Sigmoid colon (tissue), 7 donors: ENCODE data around the gene RIT2. TPM values are rescaled to one million over a fixed set of nuclear protein-coding genes. Genes with fewer than 3 reads are reported as not detected.

Source experiments
- DNase-seq: peaks from one replicate; pipeline ENCODE4 v3.0.0-alpha.2; 2019
- H3K27ac ChIP-seq, 4 donors: fragments of 200-600 bp; sonication (generic); one replicate each; pipeline ENCODE4 v1.5.1; 2016 to 2019; ENCODE audit warnings: mild to moderate bottlenecking in 1 of 4
- H3K27me3 ChIP-seq, 3 donors: fragments of 200-600 bp; sonication (generic); one replicate each; pipeline ENCODE4 v1.5.1; 2019; ENCODE audit warnings: mild to moderate bottlenecking in 1 of 3
- H3K36me3 ChIP-seq, 4 donors: fragments of 200-600 bp; sonication (generic); one replicate each; pipeline ENCODE4 v1.5.1; 2016 to 2019
- H3K4me1 ChIP-seq, 4 donors: fragments of 200-600 bp; sonication (generic); one replicate each; pipeline ENCODE4 v1.5.1; 2017 to 2019
- H3K4me3 ChIP-seq, 4 donors: fragments of 200-600 bp; sonication (generic); one replicate each; pipeline ENCODE4 v1.5.1; 2017 to 2019; ENCODE audit warnings: mild to moderate bottlenecking in 2 of 4, moderate library complexity in 1 of 4
- H3K9me3 ChIP-seq, 4 donors: fragments of 200-600 bp in 3 of 4; sonication (generic) in 3 of 4; one replicate each; pipeline versions ENCODE4 v1.5.1 to v1.6.1; 2013 to 2019
- EP300 ChIP-seq, 4 donors: sonication (generic); formaldehyde crosslinking; IDR thresholded peaks; one replicate each; pipeline ENCODE4 v1.6.1; 2017; ENCODE audit warnings: antibody characterized with exemption in 4 of 4
- POLR2A ChIP-seq, 2 donors: fragments of 450-650 bp; IDR thresholded peaks; one replicate each; pipeline ENCODE4 v1.6.1; 2016; ENCODE audit warnings: antibody characterized with exemption in 2 of 2, mild to moderate bottlenecking in 2 of 2, moderate library complexity in 2 of 2
- POLR2AphosphoS5 ChIP-seq, 4 donors: sonication (generic); formaldehyde crosslinking; IDR thresholded peaks; one replicate each; pipeline ENCODE4 v1.6.1; 2017; ENCODE audit warnings: antibody characterized with exemption in 4 of 4
- WGBS, 2 donors: extraction: QIAGEN DNeasy Blood & Tissue Kit; methylation state at CpG; one replicate each; pipeline ENCODE4 v1.1.7; 2013; 5-methylcytosine and 5-hydroxymethylcytosine counted together
- intact Hi-C: fragments of 100-400 bp; cut with DNase I; formaldehyde crosslinking; loops from one replicate; pipeline ENCODE4 v1.15.1; 2023
- polyA plus RNA-seq, 3 donors: library from polyadenylated mRNA; stranded (reverse); fragments of 200-250 nt; gene quantifications; one replicate each; pipeline ENCODE4 v1.2.3, GENCODE V29; 2013
- total RNA-seq, 4 donors: library from RNA; depleted of rRNA; stranded (reverse); fragments of >200 nt; gene quantifications; one replicate each; pipeline ENCODE4 v1.1.0, GENCODE V29; 2016
- TF ChIP-seq, protein P1 (sequence below), 4 experiments: fragments of 450-650 bp in 3 of 4; fragments of 200-600 bp in 1 of 4; IDR thresholded peaks; one replicate each; pipeline ENCODE4 v1.5.1; 2016 to 2019; ENCODE audit warnings: antibody characterized with exemption in 4 of 4, mild to moderate bottlenecking in 3 of 4, moderate library complexity in 2 of 4
- donor health status: healthy with polysubstance abuse.
- donor health status: Bipolar disorder and iron deficiency.
- donor health status: healthy.

Gene RIT2
- total and polyA plus RNA-seq, 7 donors = 0.17 to 1.8 TPM; not detected in 5

DNA sequence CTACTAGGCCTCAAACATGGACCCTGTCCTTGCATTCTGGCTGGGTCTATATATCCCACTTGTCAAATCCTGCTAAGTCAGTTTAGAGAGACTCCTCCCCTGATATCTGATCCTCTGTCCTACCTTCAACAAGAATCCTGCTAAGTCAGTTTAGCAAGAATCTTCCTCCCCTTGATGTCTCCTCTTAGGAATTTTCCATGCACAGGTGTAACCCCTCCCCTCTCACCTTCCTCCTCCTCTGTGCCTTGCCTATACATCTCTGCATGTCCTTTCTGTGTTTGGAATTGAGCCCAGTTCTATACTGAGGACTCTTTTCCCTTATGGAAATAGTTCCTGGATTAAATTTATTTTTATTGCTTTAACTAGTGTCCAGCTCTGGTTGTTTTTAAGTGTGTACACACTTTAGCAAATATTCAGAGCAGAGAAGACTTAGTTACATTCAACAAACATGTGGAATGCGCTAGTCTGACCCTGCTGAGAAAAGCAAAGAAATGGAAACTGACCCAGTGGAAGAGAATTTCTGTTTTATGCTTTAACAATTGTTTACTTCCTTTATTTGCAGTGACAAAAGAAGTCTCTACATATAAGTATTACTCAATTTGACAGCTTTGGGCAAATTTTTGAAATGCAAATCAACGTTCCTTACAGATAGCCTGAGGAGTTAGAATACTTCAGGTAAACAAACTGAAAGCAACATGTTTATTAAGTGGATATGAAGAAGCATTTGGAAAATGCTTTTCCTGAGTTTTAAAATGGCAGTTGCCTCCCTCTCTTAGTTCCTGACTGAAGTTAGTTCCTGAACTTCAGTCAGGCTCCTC lies 80.6 kb downstream of the RIT2 start:
- H3K27me3 ChIP-seq = no peaks in the 10 kb centered on the region
- no peaks in the 10 kb centered on the region for H3K4me1 ChIP-seq
- 22 to 43% methylated on average over 2 of the region's 2 CpGs for WGBS, 2 donors
- intact Hi-C loops = no loop called here
- TF ChIP-seq, protein P1, sequence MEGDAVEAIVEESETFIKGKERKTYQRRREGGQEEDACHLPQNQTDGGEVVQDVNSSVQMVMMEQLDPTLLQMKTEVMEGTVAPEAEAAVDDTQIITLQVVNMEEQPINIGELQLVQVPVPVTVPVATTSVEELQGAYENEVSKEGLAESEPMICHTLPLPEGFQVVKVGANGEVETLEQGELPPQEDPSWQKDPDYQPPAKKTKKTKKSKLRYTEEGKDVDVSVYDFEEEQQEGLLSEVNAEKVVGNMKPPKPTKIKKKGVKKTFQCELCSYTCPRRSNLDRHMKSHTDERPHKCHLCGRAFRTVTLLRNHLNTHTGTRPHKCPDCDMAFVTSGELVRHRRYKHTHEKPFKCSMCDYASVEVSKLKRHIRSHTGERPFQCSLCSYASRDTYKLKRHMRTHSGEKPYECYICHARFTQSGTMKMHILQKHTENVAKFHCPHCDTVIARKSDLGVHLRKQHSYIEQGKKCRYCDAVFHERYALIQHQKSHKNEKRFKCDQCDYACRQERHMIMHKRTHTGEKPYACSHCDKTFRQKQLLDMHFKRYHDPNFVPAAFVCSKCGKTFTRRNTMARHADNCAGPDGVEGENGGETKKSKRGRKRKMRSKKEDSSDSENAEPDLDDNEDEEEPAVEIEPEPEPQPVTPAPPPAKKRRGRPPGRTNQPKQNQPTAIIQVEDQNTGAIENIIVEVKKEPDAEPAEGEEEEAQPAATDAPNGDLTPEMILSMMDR (IDR thresholded peaks at IDR 0.05) = no peak
- TF ChIP-seq POLR2AphosphoS5 (IDR thresholded peaks at IDR 0.05) = no peak
- TF ChIP-seq POLR2A (IDR thresholded peaks at IDR 0.05) = no peak
- TF ChIP-seq EP300 (IDR thresholded peaks at IDR 0.05) = no peak
- no peaks in the 10 kb centered on the region for H3K36me3 ChIP-seq
- no peaks in the 10 kb centered on the region for H3K9me3 ChIP-seq
- H3K27ac ChIP-seq = no peak overlapping the region
- H3K4me3 ChIP-seq = no peak overlapping the region
- DNase-seq = no peak

DNA sequence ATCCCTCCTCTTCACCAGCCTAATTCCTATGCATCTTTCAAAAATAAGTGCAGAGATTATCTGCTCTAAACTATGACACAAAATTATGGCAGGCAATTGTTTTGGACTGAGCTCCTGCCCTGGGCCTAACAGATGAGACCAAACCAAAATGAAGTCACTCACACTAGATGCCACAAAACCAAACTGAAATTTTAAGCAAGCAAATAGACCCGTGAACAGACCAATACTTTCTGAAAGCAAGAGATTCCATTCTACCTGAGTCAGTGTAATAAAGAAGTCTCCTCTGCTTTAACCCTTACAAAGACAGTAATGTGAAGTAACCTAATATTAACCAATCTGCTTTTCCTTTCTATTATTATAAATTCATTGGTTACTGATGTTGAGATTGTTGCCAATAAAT lies 84.3 kb downstream of the RIT2 start:
- 74 to 75% methylated on average over 1 of the region's 1 CpG for WGBS, 2 donors
- TF ChIP-seq POLR2AphosphoS5 (IDR thresholded peaks at IDR 0.05) (no peak), POLR2A (IDR thresholded peaks at IDR 0.05) (no peak), EP300 (IDR thresholded peaks at IDR 0.05) (no peak)
- TF ChIP-seq, protein P1 (IDR thresholded peaks at IDR 0.05) = no peak
- intact Hi-C loops = no loop called here

DNA sequence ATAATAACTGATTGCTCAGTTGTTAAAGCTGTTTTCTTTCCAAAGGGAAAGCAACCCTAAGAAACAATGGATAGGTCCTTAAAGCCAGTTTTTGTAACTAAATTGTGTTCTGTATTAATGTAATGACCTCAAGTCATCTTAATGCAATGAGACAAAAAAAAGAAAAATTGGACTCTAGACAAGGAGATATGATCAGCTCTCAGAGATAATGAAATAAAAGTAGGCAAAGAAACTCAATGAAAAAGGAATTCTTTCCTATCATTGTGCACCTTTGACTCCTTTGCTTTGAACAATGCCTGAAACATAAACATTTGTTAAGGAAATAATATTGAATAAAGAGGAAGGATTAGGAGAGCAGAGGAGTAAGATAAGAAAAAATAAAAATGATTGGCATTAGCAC lies 86.1 kb downstream of the RIT2 start:
- Histone ChIP-seq H3K36me3 (no peaks in the 10 kb centered on the region), H3K4me1 (no peaks in the 10 kb centered on the region), H3K27ac (no peak overlapping the region), H3K27me3 (no peaks in the 10 kb centered on the region), H3K4me3 (no peak overlapping the region), H3K9me3 (no peaks in the 10 kb centered on the region)
- DNase-seq = no peak
- no peak for TF ChIP-seq POLR2A (IDR thresholded peaks at IDR 0.05)
- TF ChIP-seq POLR2AphosphoS5 (IDR thresholded peaks at IDR 0.05) = no peak
- TF ChIP-seq, protein P1 (IDR thresholded peaks at IDR 0.05) = no peak
- TF ChIP-seq EP300 (IDR thresholded peaks at IDR 0.05) = no peak
- intact Hi-C loops = no loop called here

More for the DNA sequence above, 84.3 kb downstream of the RIT2 start:
- no peak for DNase-seq
- Histone ChIP-seq H3K27ac (no peak overlapping the region), H3K36me3 (no peaks in the 10 kb centered on the region), H3K4me1 (no peaks in the 10 kb centered on the region), H3K9me3 (no peaks in the 10 kb centered on the region), H3K4me3 (no peak overlapping the region), H3K27me3 (no peaks in the 10 kb centered on the region)

DNA sequence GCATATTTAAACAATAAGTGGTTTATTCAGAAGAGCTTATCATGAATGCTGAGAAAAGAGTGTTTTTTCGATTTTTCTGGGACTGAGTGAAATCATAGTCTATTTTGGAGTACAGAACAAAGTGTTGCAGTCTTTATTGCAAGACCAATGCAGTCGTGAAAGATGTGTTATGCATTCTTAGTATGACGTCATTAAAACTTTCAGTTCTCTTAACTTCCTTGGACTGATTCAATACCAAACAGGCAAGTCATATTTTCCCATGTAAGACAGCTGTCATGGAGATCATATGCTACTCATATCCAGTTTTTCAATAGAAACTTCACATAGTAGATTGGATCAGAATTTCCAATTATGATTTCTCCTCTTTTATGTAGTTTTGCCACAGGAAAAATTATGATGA lies 92.6 kb downstream of the RIT2 start:
- H3K27me3 ChIP-seq = no peaks in the 10 kb centered on the region
- H3K27ac ChIP-seq = no peak overlapping the region
- no peaks in the 10 kb centered on the region for H3K36me3 ChIP-seq
- no peak overlapping the region for H3K4me3 ChIP-seq
- H3K9me3 ChIP-seq = no peaks in the 10 kb centered on the region
- intact Hi-C loops = no loop called here
- 57 to 63% methylated on average over 3 of the region's 3 CpGs for WGBS, 2 donors
- TF ChIP-seq POLR2AphosphoS5 (IDR thresholded peaks at IDR 0.05) = no peak
- TF ChIP-seq, protein P1 (IDR thresholded peaks at IDR 0.05) = no peak
- no peak for TF ChIP-seq EP300 (IDR thresholded peaks at IDR 0.05)
- no peak for TF ChIP-seq POLR2A (IDR thresholded peaks at IDR 0.05)
- no peaks in the 10 kb centered on the region for H3K4me1 ChIP-seq
- no peak for DNase-seq

DNA sequence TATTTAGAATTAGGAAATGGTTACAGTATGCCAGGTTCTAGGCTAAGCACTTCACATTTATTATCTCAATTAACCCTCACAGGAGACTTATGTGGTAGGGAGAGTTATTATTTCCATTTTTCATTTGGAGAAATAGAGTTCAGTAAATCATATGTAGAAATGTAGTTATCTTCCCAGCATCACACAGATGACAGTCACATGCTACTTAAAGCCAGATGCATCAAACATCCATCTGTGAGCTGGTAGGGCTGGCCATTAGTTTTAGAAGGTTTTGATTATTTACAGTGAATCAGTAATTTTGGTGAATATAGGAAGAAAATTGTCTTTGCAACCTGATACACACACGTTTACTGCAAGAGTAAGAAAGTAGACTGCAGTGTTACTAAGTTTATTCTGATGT lies 97.9 kb downstream of the RIT2 start:
- WGBS, 2 donors = 71 to 74% methylated on average over 1 of the region's 1 CpG
- TF ChIP-seq, protein P1 (IDR thresholded peaks at IDR 0.05) = no peak
- TF ChIP-seq EP300 (IDR thresholded peaks at IDR 0.05) (no peak), POLR2A (IDR thresholded peaks at IDR 0.05) (no peak), POLR2AphosphoS5 (IDR thresholded peaks at IDR 0.05) (no peak)

More for the DNA sequence above, 97.9 kb downstream of the RIT2 start:
- intact Hi-C loops = no loop called here
- Histone ChIP-seq H3K4me3 (no peak overlapping the region), H3K36me3 (no peaks in the 10 kb centered on the region), H3K27ac (no peak overlapping the region), H3K4me1 (no peaks in the 10 kb centered on the region), H3K27me3 (no peaks in the 10 kb centered on the region), H3K9me3 (no peaks in the 10 kb centered on the region)
- no peak for DNase-seq
